A549 (cell line): Measurements from ENCODE around the gene OPTN. TPM values are rescaled to one million over a fixed set of nuclear protein-coding genes. Genes with fewer than 3 reads are reported as not detected.

Source experiments
- ATAC-seq, 2 experiments: fragments of 200-7000 bp in 1 of 2; fragments of >200 bp in 1 of 2; cut with Nextera tagmentation in 1 of 2; cut with Tn5 transposase in 1 of 2; 3 replicates each; pipeline versions ENCODE4 v1.8.0 to v1.9.1; 2018 to 2020; ENCODE audit warnings: mild to moderate bottlenecking in 1 of 2, moderate library complexity in 1 of 2
- CTCF ChIA-PET: fragments of 300-600 bp; sonication (Branson Sonifier 250); formaldehyde crosslinking; extraction: SDS; loops from one replicate; lab custom pipeline; 2021; ENCODE audit warnings: antibody characterized with exemption, inconsistent platforms; lab: Yijun Ruan, JAX
- POLR2A ChIA-PET: fragments of 350-600 bp; formaldehyde crosslinking; extraction: SDS; loops from one replicate; lab custom pipeline; 2021; ENCODE audit warnings: antibody characterized with exemption, inconsistent platforms; lab: Yijun Ruan, JAX
- DNase-seq, 2 experiments: peaks; one replicate each; pipeline versions ENCODE4 v3.0.0 to v3.0.0-alpha.2; 2011 to 2016; ENCODE audit warnings: low read depth in 1 of 2, low spot score in 1 of 2
- FAIRE-seq: peaks from 2 replicates; lab custom pipeline; 2011; peaks lifted over from hg19 to GRCh38; lab: Jason Lieb, UNC
- H3K27ac ChIP-seq, 2 experiments: fragments of >200 bp; sonication (Bioruptor Twin); formaldehyde crosslinking; 3 replicates each; pipeline ENCODE4 v1.5.1; 2016 to 2017
- H3K4me1 ChIP-seq: fragments of >200 bp; sonication (Bioruptor Twin); formaldehyde crosslinking; 3 replicates; pipeline ENCODE4 v1.6.1; 2016
- H3K4me2 ChIP-seq: fragments of >200 bp; sonication (Bioruptor Twin); formaldehyde crosslinking; 3 replicates; pipeline ENCODE4 v1.6.1; 2016
- H3K4me3 ChIP-seq: fragments of >200 bp; sonication (Bioruptor Twin); formaldehyde crosslinking; 3 replicates; pipeline ENCODE4 v1.5.1; 2016
- H3K9me3 ChIP-seq: fragments of >200 bp; sonication (Bioruptor Twin); formaldehyde crosslinking; 3 replicates; pipeline ENCODE4 v1.6.1; 2016
- BHLHE40 ChIP-seq: IDR thresholded peaks from 2 replicates; pipeline ENCODE4 v1.6.1; 2012; ENCODE audit warnings: low read depth, low read length, inconsistent platforms
- CBX8 ChIP-seq: fragments of 200-600 bp; sonication (generic); IDR thresholded peaks from 2 replicates; pipeline ENCODE4 v1.6.1; 2016
- EHF ChIP-seq: fragments of 250-450 bp; sonication (Bioruptor Pico); IDR thresholded peaks from 2 replicates; pipeline ENCODE4 v1.5.0; 2020; ENCODE audit warnings: mild to moderate bottlenecking
- FOSL2 ChIP-seq, 2 experiments: fragments of 450-650 bp in 1 of 2; fragments of >200 bp in 1 of 2; sonication (Bioruptor Twin) in 1 of 2; formaldehyde crosslinking; IDR thresholded peaks; 2 replicates each; pipeline versions ENCODE4 v1.5.0 to v1.6.1; 2016 to 2020; ENCODE audit warnings: mild to moderate bottlenecking in 1 of 2, moderate library complexity in 1 of 2
- FOXS1 ChIP-seq: fragments of 250-450 bp; sonication (Bioruptor Pico); IDR thresholded peaks from 2 replicates; pipeline ENCODE4 v1.5.0; 2020; ENCODE audit warnings: mild to moderate bottlenecking, moderate library complexity
- HDAC2 ChIP-seq: fragments of 200-600 bp; sonication (generic); IDR thresholded peaks from 2 replicates; pipeline ENCODE4 v1.6.1; 2016
- HEYL ChIP-seq: fragments of 250-450 bp; sonication (Bioruptor Pico); IDR thresholded peaks from 2 replicates; pipeline ENCODE4 v1.8.0; 2021; ENCODE audit warnings: mild to moderate bottlenecking, moderate library complexity
- HOXA7 ChIP-seq: fragments of 250-450 bp; sonication (Bioruptor Pico); IDR thresholded peaks from 2 replicates; pipeline ENCODE4 v1.5.0; 2020; ENCODE audit warnings: mild to moderate bottlenecking, moderate library complexity
- JUNB ChIP-seq: fragments of >200 bp; sonication (Bioruptor Twin); formaldehyde crosslinking; IDR thresholded peaks from 2 replicates; pipeline ENCODE4 v1.6.1; 2016
- MAFK ChIP-seq: fragments of 450-650 bp; IDR thresholded peaks from 2 replicates; pipeline ENCODE4 v1.6.1; 2014; ENCODE audit not compliant: partially characterized antibody
- MYC ChIP-seq: IDR thresholded peaks from 2 replicates; pipeline ENCODE4 v1.6.1; 2012; ENCODE audit warnings: mild to moderate bottlenecking, inconsistent platforms, low read length, improper control_type of control experiment, borderline replicate concordance
- PBX3 ChIP-seq: IDR thresholded peaks from 2 replicates; pipeline ENCODE4 v1.6.1; 2012
- RARB ChIP-seq: fragments of 250-450 bp; sonication (Bioruptor Pico); IDR thresholded peaks from 2 replicates; pipeline ENCODE4 v1.8.0; 2021; ENCODE audit warnings: mild to moderate bottlenecking, moderate library complexity
- SMC3 ChIP-seq: fragments of >200 bp; sonication (Bioruptor Twin); formaldehyde crosslinking; IDR thresholded peaks from 3 replicates; pipeline ENCODE4 v1.6.1; 2018; ENCODE audit warnings: inconsistent platforms
- WGBS: methylation state at CpG from one replicate; pipeline ENCODE4 v1.1.6; 2017; ENCODE audit errors: missing lambda C conversion rate; 5-methylcytosine and 5-hydroxymethylcytosine counted together
- polyA plus RNA-seq, 4 experiments: library from polyadenylated mRNA; depleted of rRNA in 3 of 4; stranded (reverse); fragments of >200 nt; fragmentation: RNase III in 1 of 4; extraction: RNeasy Plus Mini Kit Qiagen cat#74134 plus additional on column Dnase treatment in 1 of 4; gene quantifications; 2 replicates in 3 of 4; 3 replicates in 1 of 4; pipeline ENCODE4 v1.2.3, GENCODE V29; 2011 to 2017
- TF ChIP-seq, protein P1 (sequence below): fragments of 150-350 bp; IDR thresholded peaks from 2 replicates; pipeline ENCODE4 v1.6.1; 2014; ENCODE audit warnings: low read depth, mild to moderate bottlenecking, low read length
- TF ChIP-seq, protein P2 (sequence below): fragments of >200 bp; sonication (Bioruptor Twin); formaldehyde crosslinking; IDR thresholded peaks from 2 replicates; pipeline ENCODE4 v1.6.1; 2016
- TF ChIP-seq, protein P3 (sequence below): fragments of >200 bp; sonication (Bioruptor Twin); formaldehyde crosslinking; IDR thresholded peaks from 3 replicates; pipeline ENCODE4 v1.6.1; 2016
- TF ChIP-seq, protein P4 (sequence below): fragments of >200 bp; sonication (Bioruptor Twin); formaldehyde crosslinking; IDR thresholded peaks from 3 replicates; pipeline ENCODE4 v1.5.1; 2016

OPTN gene
- polyA plus RNA-seq, 2 of the 4 experiments (the other 2 are of a cell fraction): 31.8 to 33.2 TPM

GRCh38 chr10:13118784-13119410 lies 18.9 kb downstream of the OPTN start:
- ATAC-seq (no peak), DNase-seq (no peak)
- CTCF ChIA-PET: interaction anchor here (0.6 to 2.3 kb wide), 5 partner anchors 10 to 881 kb away, joined by 3 to 8 read pairs (median 5); partner anchors contain the start of genes MCM10 and OPTN

GRCh38 chr10:13120786-13121499 lies 21.0 kb downstream of the OPTN start:
- 80% methylated on average over 10 of the region's 10 CpGs for WGBS
- Histone ChIP-seq H3K4me1 (no peaks in the 10 kb centered on the region), H3K4me2 (no peak overlapping the region)
- ChIA-PET POLR2A (no interaction called here), CTCF (interaction anchor here (0.6 to 1.2 kb wide), 2 partner anchors 21 to 56 kb away, joined by 3 read pairs; partner anchors contain the start of gene OPTN)
- no peak for TF ChIP-seq HDAC2
- no peak for TF ChIP-seq FOSL2 (IDR thresholded peaks at IDR 0.05)
- no peak for TF ChIP-seq FOSL2 (CRISPR knock-in tag; IDR thresholded peaks at IDR 0.05)
- TF ChIP-seq CBX8: no peak
- TF ChIP-seq RARB (CRISPR knock-in tag): no peak
- no peak for TF ChIP-seq BHLHE40
- TF ChIP-seq MYC: no peak
- TF ChIP-seq HOXA7 (CRISPR knock-in tag): no peak
- TF ChIP-seq, all 56 proteins: peak for 0
- Histone ChIP-seq H3K27ac (no peak overlapping the region), H3K4me3 (no peak overlapping the region), H3K9me3 (no peaks in the 10 kb centered on the region)
- DNase-seq: no peak
- no peak for ATAC-seq
- no peak for FAIRE-seq

More at GRCh38 chr10:13118784-13119410, 18.9 kb downstream of the OPTN start:
- POLR2A ChIA-PET: no interaction called here
- Histone ChIP-seq H3K27ac (no peak overlapping the region), H3K9me3 (no peaks in the 10 kb centered on the region), H3K4me3 (no peak overlapping the region), H3K4me1 (no peaks in the 10 kb centered on the region), H3K4me2 (no peak overlapping the region)
- no peak for FAIRE-seq
- 83% methylated on average over 3 of the region's 3 CpGs for WGBS
- TF ChIP-seq, protein P1, sequence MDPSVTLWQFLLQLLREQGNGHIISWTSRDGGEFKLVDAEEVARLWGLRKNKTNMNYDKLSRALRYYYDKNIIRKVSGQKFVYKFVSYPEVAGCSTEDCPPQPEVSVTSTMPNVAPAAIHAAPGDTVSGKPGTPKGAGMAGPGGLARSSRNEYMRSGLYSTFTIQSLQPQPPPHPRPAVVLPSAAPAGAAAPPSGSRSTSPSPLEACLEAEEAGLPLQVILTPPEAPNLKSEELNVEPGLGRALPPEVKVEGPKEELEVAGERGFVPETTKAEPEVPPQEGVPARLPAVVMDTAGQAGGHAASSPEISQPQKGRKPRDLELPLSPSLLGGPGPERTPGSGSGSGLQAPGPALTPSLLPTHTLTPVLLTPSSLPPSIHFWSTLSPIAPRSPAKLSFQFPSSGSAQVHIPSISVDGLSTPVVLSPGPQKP: no peak
- TF ChIP-seq, protein P2, sequence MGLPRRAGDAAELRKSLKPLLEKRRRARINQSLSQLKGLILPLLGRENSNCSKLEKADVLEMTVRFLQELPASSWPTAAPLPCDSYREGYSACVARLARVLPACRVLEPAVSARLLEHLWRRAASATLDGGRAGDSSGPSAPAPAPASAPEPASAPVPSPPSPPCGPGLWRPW: no peak
- no peak for TF ChIP-seq SMC3
- no peak for TF ChIP-seq FOXS1 (CRISPR knock-in tag)
- no peak for TF ChIP-seq FOSL2 (IDR thresholded peaks at IDR 0.05)
- TF ChIP-seq FOSL2 (CRISPR knock-in tag; IDR thresholded peaks at IDR 0.05): no peak
- TF ChIP-seq MAFK: no peak
- TF ChIP-seq HEYL (CRISPR knock-in tag): no peak
- TF ChIP-seq, protein P3, sequence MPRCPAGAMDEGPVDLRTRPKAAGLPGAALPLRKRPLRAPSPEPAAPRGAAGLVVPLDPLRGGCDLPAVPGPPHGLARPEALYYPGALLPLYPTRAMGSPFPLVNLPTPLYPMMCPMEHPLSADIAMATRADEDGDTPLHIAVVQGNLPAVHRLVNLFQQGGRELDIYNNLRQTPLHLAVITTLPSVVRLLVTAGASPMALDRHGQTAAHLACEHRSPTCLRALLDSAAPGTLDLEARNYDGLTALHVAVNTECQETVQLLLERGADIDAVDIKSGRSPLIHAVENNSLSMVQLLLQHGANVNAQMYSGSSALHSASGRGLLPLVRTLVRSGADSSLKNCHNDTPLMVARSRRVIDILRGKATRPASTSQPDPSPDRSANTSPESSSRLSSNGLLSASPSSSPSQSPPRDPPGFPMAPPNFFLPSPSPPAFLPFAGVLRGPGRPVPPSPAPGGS: no peak
- no peak for TF ChIP-seq EHF (CRISPR knock-in tag)
- TF ChIP-seq JUNB: no peak
- TF ChIP-seq, protein P4, sequence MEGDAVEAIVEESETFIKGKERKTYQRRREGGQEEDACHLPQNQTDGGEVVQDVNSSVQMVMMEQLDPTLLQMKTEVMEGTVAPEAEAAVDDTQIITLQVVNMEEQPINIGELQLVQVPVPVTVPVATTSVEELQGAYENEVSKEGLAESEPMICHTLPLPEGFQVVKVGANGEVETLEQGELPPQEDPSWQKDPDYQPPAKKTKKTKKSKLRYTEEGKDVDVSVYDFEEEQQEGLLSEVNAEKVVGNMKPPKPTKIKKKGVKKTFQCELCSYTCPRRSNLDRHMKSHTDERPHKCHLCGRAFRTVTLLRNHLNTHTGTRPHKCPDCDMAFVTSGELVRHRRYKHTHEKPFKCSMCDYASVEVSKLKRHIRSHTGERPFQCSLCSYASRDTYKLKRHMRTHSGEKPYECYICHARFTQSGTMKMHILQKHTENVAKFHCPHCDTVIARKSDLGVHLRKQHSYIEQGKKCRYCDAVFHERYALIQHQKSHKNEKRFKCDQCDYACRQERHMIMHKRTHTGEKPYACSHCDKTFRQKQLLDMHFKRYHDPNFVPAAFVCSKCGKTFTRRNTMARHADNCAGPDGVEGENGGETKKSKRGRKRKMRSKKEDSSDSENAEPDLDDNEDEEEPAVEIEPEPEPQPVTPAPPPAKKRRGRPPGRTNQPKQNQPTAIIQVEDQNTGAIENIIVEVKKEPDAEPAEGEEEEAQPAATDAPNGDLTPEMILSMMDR: no peak
- TF ChIP-seq PBX3: no peak
- TF ChIP-seq, all 56 proteins: peak for 0
